ENCODE measurements around the gene ZNF683. TPM values are rescaled to one million over a fixed set of nuclear protein-coding genes. Genes with fewer than 3 reads are reported as not detected.

ZNF683 gene
- total RNA-seq, 1 experiment from 2014 or later, result not detected

DNA sequence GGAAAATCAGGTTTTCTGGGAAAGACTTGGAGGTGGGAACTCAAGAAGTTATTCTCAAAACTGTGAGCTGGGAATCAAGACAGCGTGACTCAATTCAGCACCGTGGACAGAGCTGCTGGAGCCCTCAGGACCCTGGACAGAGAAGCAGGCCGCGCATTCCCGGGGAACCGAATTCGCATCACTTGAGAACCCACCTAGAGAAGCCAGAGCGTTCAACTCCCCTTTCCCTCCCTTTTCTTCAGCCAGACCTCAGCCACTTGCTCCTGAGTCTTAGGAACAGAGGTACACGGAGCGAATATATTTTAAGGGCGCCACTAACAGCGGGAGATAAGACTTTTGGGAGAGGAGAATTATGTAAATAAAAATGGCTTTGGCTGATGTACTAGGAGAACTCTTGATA is 36.1 kb upstream of the ZNF683 start:
- Histone ChIP-seq H3F3A (ENCODE audit: insufficient read depth, low read depth) (peaks cover 16% of the 10 kb centered on the region; the same call in 1 of the 2 replicates), H4K20me1 (ENCODE audit: insufficient read depth) (no peaks in the 10 kb centered on the region), H3K9me2 (ENCODE audit: insufficient read depth) (no peaks in the 10 kb centered on the region), H3K27me3 (ENCODE audit: insufficient read depth, low read depth) (no peaks in the 10 kb centered on the region), H3K36me3 (ENCODE audit: low read depth) (no peaks in the 10 kb centered on the region), H3K27ac (no peak overlapping the region), H2AFZ (no peak overlapping the region), H3K4me3 (no peak overlapping the region), H3K9me3 (ENCODE audit: insufficient read depth, low read depth) (no peaks in the 10 kb centered on the region), H3K79me2 (ENCODE audit: low read depth) (no peaks in the 10 kb centered on the region), H3K4me1 (replicated peaks; ENCODE audit: insufficient read depth) (peaks cover 12% of the 10 kb centered on the region), H3K4me2 (no peak overlapping the region)
- POLR2A ChIA-PET (ENCODE audit: unreplicated experiment), result interaction anchor here (0.7 kb wide), 2 partner anchors 9 to 12 kb away, joined by 3 to 7 read pairs; no protein-coding TSS in a partner anchor
- no TSS peak for BruUV-seq (replicated peaks)
- TF ChIP-seq, protein P1, sequence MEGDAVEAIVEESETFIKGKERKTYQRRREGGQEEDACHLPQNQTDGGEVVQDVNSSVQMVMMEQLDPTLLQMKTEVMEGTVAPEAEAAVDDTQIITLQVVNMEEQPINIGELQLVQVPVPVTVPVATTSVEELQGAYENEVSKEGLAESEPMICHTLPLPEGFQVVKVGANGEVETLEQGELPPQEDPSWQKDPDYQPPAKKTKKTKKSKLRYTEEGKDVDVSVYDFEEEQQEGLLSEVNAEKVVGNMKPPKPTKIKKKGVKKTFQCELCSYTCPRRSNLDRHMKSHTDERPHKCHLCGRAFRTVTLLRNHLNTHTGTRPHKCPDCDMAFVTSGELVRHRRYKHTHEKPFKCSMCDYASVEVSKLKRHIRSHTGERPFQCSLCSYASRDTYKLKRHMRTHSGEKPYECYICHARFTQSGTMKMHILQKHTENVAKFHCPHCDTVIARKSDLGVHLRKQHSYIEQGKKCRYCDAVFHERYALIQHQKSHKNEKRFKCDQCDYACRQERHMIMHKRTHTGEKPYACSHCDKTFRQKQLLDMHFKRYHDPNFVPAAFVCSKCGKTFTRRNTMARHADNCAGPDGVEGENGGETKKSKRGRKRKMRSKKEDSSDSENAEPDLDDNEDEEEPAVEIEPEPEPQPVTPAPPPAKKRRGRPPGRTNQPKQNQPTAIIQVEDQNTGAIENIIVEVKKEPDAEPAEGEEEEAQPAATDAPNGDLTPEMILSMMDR (conservative IDR thresholded peaks at IDR 0.05), result no peak
- no peak for TF ChIP-seq EZH2 (IDR thresholded peaks at IDR 0.05; ENCODE audit: low read depth)
- intact Hi-C loops (cut with micrococcal nuclease; ENCODE audit: unreplicated experiment), result no loop called here
- CTCF ChIA-PET, result no interaction called here
- DNase-seq, result peak; percentile 46 to 71

DNA sequence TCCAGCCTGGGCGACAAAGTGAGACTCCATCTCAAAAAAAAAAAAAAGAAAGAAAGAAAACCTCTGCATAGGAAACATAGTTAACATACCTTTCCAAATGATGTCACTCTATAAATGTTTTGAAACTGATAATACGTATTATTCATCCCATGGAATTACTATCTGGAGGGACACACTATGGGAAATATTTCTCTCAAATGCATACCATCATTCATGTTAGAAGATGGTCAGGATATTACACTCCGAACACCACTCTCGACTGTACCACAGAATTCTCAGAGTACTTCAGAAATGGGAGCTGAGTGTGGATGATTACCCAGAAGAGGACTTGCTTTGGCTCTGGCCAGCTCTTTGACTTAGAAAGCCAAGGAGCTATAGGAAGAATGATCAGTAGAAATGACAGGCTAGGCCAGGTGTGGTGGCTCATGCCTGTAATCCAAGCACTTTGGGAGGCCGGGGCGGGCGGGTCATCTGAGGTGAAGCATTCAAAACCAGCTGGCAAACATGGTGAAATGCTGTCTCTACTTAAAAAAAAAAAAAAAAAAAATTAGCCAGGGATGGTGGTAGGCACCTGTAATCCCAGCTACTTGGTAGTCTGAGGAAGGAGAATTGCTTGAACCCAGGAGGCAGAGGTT is 32.8 kb upstream of the ZNF683 start:
- Histone ChIP-seq H4K20me1 (ENCODE audit: insufficient read depth) (no peaks in the 10 kb centered on the region), H3K4me2 (peak overlapping the region; percentile 50), H3K9me2 (ENCODE audit: insufficient read depth) (no peaks in the 10 kb centered on the region), H3K4me1 (replicated peaks; ENCODE audit: insufficient read depth) (peaks cover 12% of the 10 kb centered on the region), H3K27me3 (ENCODE audit: insufficient read depth, low read depth) (no peaks in the 10 kb centered on the region), H3K79me2 (ENCODE audit: low read depth) (no peaks in the 10 kb centered on the region), H3F3A (ENCODE audit: insufficient read depth, low read depth) (peaks cover 16% of the 10 kb centered on the region; the same call in 1 of the 2 replicates), H3K27ac (no peak overlapping the region), H3K4me3 (no peak overlapping the region), H2AFZ (no peak overlapping the region), H3K9me3 (ENCODE audit: insufficient read depth, low read depth) (no peaks in the 10 kb centered on the region), H3K36me3 (ENCODE audit: low read depth) (no peaks in the 10 kb centered on the region)
- ChIA-PET POLR2A (ENCODE audit: unreplicated experiment) (interaction anchor here (0.8 kb wide), 1 partner anchor 105 kb away, joined by 6 read pairs; no protein-coding TSS in a partner anchor), CTCF (interaction anchor here (0.6 to 0.7 kb wide), 2 partner anchors 83 to 607 kb away, joined by 3 to 9 read pairs; no protein-coding TSS in a partner anchor)
- peak; percentile 16 to 59 for DNase-seq
- intact Hi-C loops (cut with micrococcal nuclease; ENCODE audit: unreplicated experiment), result no loop called here
- TF ChIP-seq EZH2 (IDR thresholded peaks at IDR 0.05; ENCODE audit: low read depth), result no peak
- TF ChIP-seq, protein P1 (conservative IDR thresholded peaks at IDR 0.05), result no peak
- no TSS peak for BruUV-seq (replicated peaks)

DNA sequence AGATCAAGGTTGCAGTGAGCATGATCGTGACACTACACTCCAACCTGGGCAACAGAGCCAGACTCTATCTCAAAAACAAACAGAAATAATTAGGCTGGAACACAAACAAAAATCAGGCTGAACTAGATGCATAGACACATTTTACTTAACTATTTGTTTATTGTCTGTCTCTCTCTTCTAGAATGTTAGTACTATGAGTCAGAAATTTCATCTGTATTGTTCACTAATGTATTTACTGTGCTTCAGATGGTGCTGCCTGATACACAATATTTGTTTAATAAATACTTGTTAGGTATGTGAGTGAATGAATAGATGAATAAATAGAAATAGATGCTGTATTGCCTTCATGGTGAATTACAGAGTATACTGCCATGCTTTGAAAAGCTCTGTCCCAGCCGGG is 32.1 kb upstream of the ZNF683 start:
- H3K4me3 ChIP-seq, result no peak overlapping the region
- H4K20me1 ChIP-seq (ENCODE audit: insufficient read depth), result no peaks in the 10 kb centered on the region
- H3K4me1 ChIP-seq (replicated peaks; ENCODE audit: insufficient read depth), result peaks cover 12% of the 10 kb centered on the region
- no TSS peak for BruUV-seq (replicated peaks)
- H3K36me3 ChIP-seq (ENCODE audit: low read depth), result no peaks in the 10 kb centered on the region
- no peak overlapping the region for H2AFZ ChIP-seq
- TF ChIP-seq, protein P1 (conservative IDR thresholded peaks at IDR 0.05), result no peak
- TF ChIP-seq EZH2 (IDR thresholded peaks at IDR 0.05; ENCODE audit: low read depth), result no peak
- POLR2A ChIA-PET (ENCODE audit: unreplicated experiment), result interaction anchor here (0.6 to 0.8 kb wide), 2 partner anchors 104 to 397 kb away, joined by 3 to 6 read pairs; no protein-coding TSS in a partner anchor
- no peaks in the 10 kb centered on the region for H3K9me3 ChIP-seq (ENCODE audit: insufficient read depth, low read depth)
- H3K27ac ChIP-seq, result no peak overlapping the region
- peak overlapping the region; percentile 50 for H3K4me2 ChIP-seq
- peaks cover 16% of the 10 kb centered on the region; the same call in 1 of the 2 replicates for H3F3A ChIP-seq (ENCODE audit: insufficient read depth, low read depth)
- no peaks in the 10 kb centered on the region for H3K79me2 ChIP-seq (ENCODE audit: low read depth)
- H3K9me2 ChIP-seq (ENCODE audit: insufficient read depth), result no peaks in the 10 kb centered on the region
- DNase-seq, result peak in 1 of 2 experiments; percentile 75
- intact Hi-C loops (cut with micrococcal nuclease; ENCODE audit: unreplicated experiment), result no loop called here
- CTCF ChIA-PET, result no interaction called here
- H3K27me3 ChIP-seq (ENCODE audit: insufficient read depth, low read depth), result no peaks in the 10 kb centered on the region
